Uterus (tissue), 4 donors: ENCODE results near the gene SMARCC2. TPM values are rescaled to one million over a fixed set of nuclear protein-coding genes. Genes with fewer than 3 reads are reported as not detected.

Source experiments
- DNase-seq, 2 donors: peaks; one replicate each; pipeline ENCODE4 v3.0.0-alpha.2; 2019 to 2020
- H3K27ac ChIP-seq, 2 donors: fragments of 200-600 bp; sonication (generic); 1 replicate in 1 of 2; 2 replicates in 1 of 2; pipeline ENCODE4 v1.5.1; 2016 to 2018
- H3K27me3 ChIP-seq, 2 donors: fragments of 200-600 bp; sonication (generic); one replicate each; pipeline ENCODE4 v1.5.1; 2018 to 2019; ENCODE audit warnings: control low read depth in 1 of 2
- H3K36me3 ChIP-seq, 2 donors: fragments of 200-600 bp; sonication (generic); one replicate each; pipeline ENCODE4 v1.5.1; 2019; ENCODE audit warnings: control low read depth in 1 of 2
- H3K4me1 ChIP-seq, 2 donors: fragments of 200-600 bp; sonication (generic); one replicate each; pipeline ENCODE4 v1.5.1; 2018 to 2019; ENCODE audit warnings: control low read depth in 1 of 2
- H3K4me3 ChIP-seq, 2 donors: fragments of 200-600 bp; sonication (generic); 1 replicate in 1 of 2; 2 replicates in 1 of 2; pipeline ENCODE4 v1.5.1; 2018 to 2019; ENCODE audit warnings: mild to moderate bottlenecking in 1 of 2
- H3K9me3 ChIP-seq, 2 donors: fragments of 200-600 bp; sonication (generic); one replicate each; pipeline ENCODE4 v1.5.1; 2019; ENCODE audit warnings: control low read depth in 1 of 2
- CTCF ChIP-seq, 4 experiments: fragments of 200-600 bp in 2 of 4; fragments of 450-650 bp in 2 of 4; sonication (generic) in 2 of 4; IDR thresholded peaks; one replicate each; pipeline ENCODE4 v1.5.1; 2016 to 2019; ENCODE audit warnings: antibody characterized with exemption in 4 of 4, mild to moderate bottlenecking in 2 of 4, moderate library complexity in 1 of 4
- POLR2A ChIP-seq, 2 donors: fragments of 450-650 bp; IDR thresholded peaks; one replicate each; pipeline ENCODE4 v1.6.1; 2016; ENCODE audit warnings: antibody characterized with exemption in 2 of 2, mild to moderate bottlenecking in 1 of 2, moderate library complexity in 1 of 2
- intact Hi-C: fragments of 100-400 bp; cut with DNase I; formaldehyde crosslinking; loops from one replicate; pipeline ENCODE4 v1.15.1; 2023; ENCODE audit warnings: low total_unique reads
- total RNA-seq, 4 donors: library from RNA; depleted of rRNA in 3 of 4; stranded (reverse); fragments of >200 nt in 3 of 4; gene quantifications; one replicate each; pipeline versions ENCODE4 v1.1.0 to v1.2.4, GENCODE V29; 2014 to 2023
- donor health status: DM: yes; HTN: yes; CAD: no.

Gene SMARCC2
- total RNA-seq, 4 donors from 2014 or later = 63.2 to 214 (median 81.0) TPM

GRCh38 chr12:56145217-56145616 is 44.1 kb downstream of the SMARCC2 start:
- H3K36me3 ChIP-seq = no peaks in the 10 kb centered on the region
- H3K4me1 ChIP-seq = no peaks in the 10 kb centered on the region
- no peak for DNase-seq

GRCh38 chr12:56143870-56144269 is 45.4 kb downstream of the SMARCC2 start:
- intact Hi-C loops = no loop called here
- no peaks in the 10 kb centered on the region for H3K4me1 ChIP-seq
- no peaks in the 10 kb centered on the region for H3K27me3 ChIP-seq
- H3K9me3 ChIP-seq = no peaks in the 10 kb centered on the region
- no peak for TF ChIP-seq CTCF (IDR thresholded peaks at IDR 0.05)
- no peak for DNase-seq
- H3K4me3 ChIP-seq = no peak overlapping the region
- H3K36me3 ChIP-seq = no peaks in the 10 kb centered on the region
- peak overlapping the region; percentile 65 to 81 for H3K27ac ChIP-seq

More at GRCh38 chr12:56145217-56145616, 44.1 kb downstream of the SMARCC2 start:
- Histone ChIP-seq H3K9me3 (no peaks in the 10 kb centered on the region), H3K27ac (peak overlapping the region in 1 of 2 donors; percentile 81), H3K27me3 (no peaks in the 10 kb centered on the region), H3K4me3 (no peak overlapping the region)
- TF ChIP-seq CTCF (IDR thresholded peaks at IDR 0.05) (no peak), POLR2A (IDR thresholded peaks at IDR 0.05) (no peak)
- intact Hi-C loops = no loop called here

GRCh38 chr12:56143217-56143616 is 46.1 kb downstream of the SMARCC2 start:
- no peak for TF ChIP-seq CTCF (IDR thresholded peaks at IDR 0.05)
- H3K27me3 ChIP-seq = no peaks in the 10 kb centered on the region
- no peaks in the 10 kb centered on the region for H3K9me3 ChIP-seq
- no peaks in the 10 kb centered on the region for H3K4me1 ChIP-seq
- no peak overlapping the region for H3K4me3 ChIP-seq
- no peaks in the 10 kb centered on the region for H3K36me3 ChIP-seq
- intact Hi-C loops = no loop called here
- DNase-seq = no peak
- peak overlapping the region; percentile 65 to 81 for H3K27ac ChIP-seq

- TF ChIP-seq POLR2A (IDR thresholded peaks at IDR 0.05) (no peak), CTCF (IDR thresholded peaks at IDR 0.05) (no peak)
These were observed 47.1 kb downstream of the SMARCC2 start for GRCh38 chr12:56141946-56142784.

GRCh38 chr12:56137853-56138571 is 51.3 kb downstream of the SMARCC2 start:
- H3K36me3 ChIP-seq = no peaks in the 10 kb centered on the region
- no peaks in the 10 kb centered on the region for H3K4me1 ChIP-seq
- H3K27me3 ChIP-seq = no peaks in the 10 kb centered on the region
- no peak for DNase-seq
- H3K27ac ChIP-seq = no peak overlapping the region
- H3K4me3 ChIP-seq = no peak overlapping the region
- TF ChIP-seq CTCF (IDR thresholded peaks at IDR 0.05) (no peak), POLR2A (IDR thresholded peaks at IDR 0.05) (no peak)
- no peaks in the 10 kb centered on the region for H3K9me3 ChIP-seq
- intact Hi-C loops = no loop called here

More at GRCh38 chr12:56141946-56142784, 47.1 kb downstream of the SMARCC2 start:
- Histone ChIP-seq H3K4me1 (no peaks in the 10 kb centered on the region), H3K27ac (no peak overlapping the region), H3K36me3 (no peaks in the 10 kb centered on the region), H3K27me3 (no peaks in the 10 kb centered on the region), H3K9me3 (no peaks in the 10 kb centered on the region), H3K4me3 (no peak overlapping the region)
- no peak for DNase-seq
- intact Hi-C loops = no loop called here
